Loucy (cell line): ENCODE results near the gene MOCOS.

ENCODE experiments used
- H2AFZ ChIP-seq: fragments of 200-600 bp; sonication (generic); 2 replicates; pipeline ENCODE4 v1.6.0; 2016; ENCODE audit warnings: antibody characterized with exemption, mild to moderate bottlenecking, low read length, moderate library complexity
- H3F3A ChIP-seq: fragments of 200-600 bp; 2 replicates; pipeline ENCODE4 v1.6.0; 2016; ENCODE audit warnings: antibody characterized with exemption, low read depth, mild to moderate bottlenecking
- H3K27me3 ChIP-seq: fragments of 200-600 bp; sonication (generic); 2 replicates; pipeline ENCODE4 v1.6.1; 2014; ENCODE audit warnings: low read length, mild to moderate bottlenecking; ENCODE audit not compliant: insufficient read depth, poor library complexity, severe bottlenecking
- H3K36me3 ChIP-seq: fragments of 200-600 bp; sonication (generic); 2 replicates; pipeline ENCODE4 v1.6.1; 2016; ENCODE audit warnings: low read length; ENCODE audit not compliant: insufficient read depth
- H3K4me1 ChIP-seq: fragments of 200-600 bp; sonication (generic); 2 replicates; pipeline ENCODE4 v1.5.1; 2014; ENCODE audit warnings: low read length, mild to moderate bottlenecking; ENCODE audit not compliant: insufficient read depth, poor library complexity, severe bottlenecking
- H3K4me2 ChIP-seq: fragments of 200-600 bp; sonication (generic); 2 replicates; pipeline ENCODE4 v1.6.0; 2014; ENCODE audit warnings: antibody characterized with exemption, low read length, low read depth, mild to moderate bottlenecking; ENCODE audit not compliant: poor library complexity, severe bottlenecking
- H3K4me3 ChIP-seq: fragments of 200-600 bp; sonication (generic); 2 replicates; pipeline ENCODE4 v1.5.1; 2014; ENCODE audit warnings: low read length, mild to moderate bottlenecking, mixed read lengths; ENCODE audit not compliant: poor library complexity, severe bottlenecking
- H3K79me2 ChIP-seq: fragments of 200-600 bp; sonication (generic); 2 replicates; pipeline ENCODE4 v1.6.1; 2014; ENCODE audit warnings: low read length; ENCODE audit not compliant: insufficient read depth
- H3K9ac ChIP-seq: fragments of 200-600 bp; sonication (generic); 2 replicates; pipeline ENCODE4 v1.6.0; 2014; ENCODE audit warnings: mild to moderate bottlenecking, low read depth, low read length, moderate library complexity; ENCODE audit not compliant: poor library complexity, severe bottlenecking
- H3K9me2 ChIP-seq: fragments of 200-600 bp; sonication (generic); replicated peaks from 2 replicates; pipeline ENCODE4 v1.6.1; 2016; ENCODE audit warnings: low read depth, low read length, mixed read lengths
- H3K9me3 ChIP-seq: fragments of 200-600 bp; sonication (generic); 2 replicates; pipeline ENCODE4 v1.6.1; 2014; ENCODE audit warnings: mild to moderate bottlenecking, antibody characterized with exemption, low read length, low read depth; ENCODE audit not compliant: insufficient read depth
- H4K20me1 ChIP-seq: fragments of 200-600 bp; sonication (generic); 2 replicates; pipeline ENCODE4 v1.6.0; 2014; ENCODE audit warnings: antibody characterized with exemption, low read length, mild to moderate bottlenecking; ENCODE audit not compliant: insufficient read depth, poor library complexity, severe bottlenecking
- CTCF ChIP-seq: fragments of 200-600 bp; sonication (generic); conservative IDR thresholded peaks from 2 replicates; pipeline ENCODE4 v1.5.1; 2014; ENCODE audit warnings: mild to moderate bottlenecking, antibody characterized with exemption, low read length
- EZH2phosphoT487 ChIP-seq: fragments of 200-600 bp; IDR thresholded peaks from 2 replicates; pipeline ENCODE4 v1.6.1; 2018; ENCODE audit warnings: antibody characterized with exemption, mild to moderate bottlenecking, moderate library complexity, borderline replicate concordance

Gene MOCOS

GRCh38 chr18:36177913-36178312 is 9.4 kb upstream of the MOCOS start:
- Histone ChIP-seq H3K27me3 (no peaks in the 10 kb centered on the region), H3F3A (no peaks in the 10 kb centered on the region), H3K9me3 (no peaks in the 10 kb centered on the region), H3K79me2 (no peaks in the 10 kb centered on the region), H3K4me2 (no peak overlapping the region), H3K9ac (no peak overlapping the region), H3K4me1 (no peaks in the 10 kb centered on the region), H2AFZ (no peak overlapping the region), H3K36me3 (peaks cover 41% of the 10 kb centered on the region), H4K20me1 (no peaks in the 10 kb centered on the region), H3K4me3 (no peak overlapping the region), H3K9me2 (no peaks in the 10 kb centered on the region)
- no peak for TF ChIP-seq EZH2phosphoT487
- no peak for TF ChIP-seq CTCF

GRCh38 chr18:36179562-36180355 is 7.5 kb upstream of the MOCOS start:
- no peaks in the 10 kb centered on the region for H3F3A ChIP-seq
- H3K4me3 ChIP-seq: no peak overlapping the region
- H3K9me2 ChIP-seq: no peaks in the 10 kb centered on the region
- H3K4me1 ChIP-seq: no peaks in the 10 kb centered on the region
- H3K36me3 ChIP-seq: peaks cover 25% of the 10 kb centered on the region; the same call in 1 of the 2 replicates
- no peak overlapping the region for H3K4me2 ChIP-seq
- no peak overlapping the region for H2AFZ ChIP-seq
- no peak overlapping the region for H3K9ac ChIP-seq
- no peaks in the 10 kb centered on the region for H4K20me1 ChIP-seq
- no peak for TF ChIP-seq EZH2phosphoT487
- H3K27me3 ChIP-seq: no peaks in the 10 kb centered on the region
- H3K79me2 ChIP-seq: no peaks in the 10 kb centered on the region
- no peaks in the 10 kb centered on the region for H3K9me3 ChIP-seq

- no peaks in the 10 kb centered on the region for H4K20me1 ChIP-seq
- H3K27me3 ChIP-seq: no peaks in the 10 kb centered on the region
- no peak overlapping the region for H3K4me3 ChIP-seq
- TF ChIP-seq CTCF: no peak
- no peak for TF ChIP-seq EZH2phosphoT487
- H3F3A ChIP-seq: no peaks in the 10 kb centered on the region
- H3K79me2 ChIP-seq: no peaks in the 10 kb centered on the region
- H3K9me3 ChIP-seq: no peaks in the 10 kb centered on the region
- no peaks in the 10 kb centered on the region for H3K4me1 ChIP-seq
- H3K36me3 ChIP-seq: peaks cover 9% of the 10 kb centered on the region; the same call in 1 of the 2 replicates
- no peak overlapping the region for H3K9ac ChIP-seq
- H3K4me2 ChIP-seq: no peak overlapping the region
- H3K9me2 ChIP-seq: no peaks in the 10 kb centered on the region
- H2AFZ ChIP-seq: no peak overlapping the region
Measured at GRCh38 chr18:36181441-36181840, 5.9 kb upstream of the MOCOS start.
